OCI-LY1 (cell line): ENCODE data around the gene SUCO.

Source experiments
- H2AFZ ChIP-seq: fragments of 200-600 bp; sonication (generic), shearing (Covaris generic); 2 replicates; pipeline ENCODE4 v1.6.0; 2014; ENCODE audit warnings: antibody characterized with exemption, mild to moderate bottlenecking, low read length
- H3F3A ChIP-seq: fragments of 200-600 bp; sonication (generic), shearing (Covaris generic); 2 replicates; pipeline ENCODE4 v1.6.0; 2014; ENCODE audit warnings: mild to moderate bottlenecking, antibody characterized with exemption, low read length, moderate library complexity; ENCODE audit not compliant: insufficient read depth
- H3K27ac ChIP-seq: fragments of 200-600 bp; sonication (generic); 2 replicates; pipeline ENCODE4 v1.5.1; 2014; ENCODE audit warnings: low read length, mixed run types, mild to moderate bottlenecking, low read depth; ENCODE audit not compliant: poor library complexity, severe bottlenecking
- H3K27me3 ChIP-seq: fragments of 200-600 bp; sonication (generic); 2 replicates; pipeline ENCODE4 v1.6.0; 2014; ENCODE audit warnings: antibody characterized with exemption, mild to moderate bottlenecking, low read length, moderate library complexity; ENCODE audit not compliant: insufficient read depth
- H3K36me3 ChIP-seq: fragments of 200-600 bp; sonication (generic); 2 replicates; pipeline ENCODE4 v1.6.1; 2014; ENCODE audit warnings: mild to moderate bottlenecking, antibody characterized with exemption, low read length, moderate library complexity, mixed read lengths; ENCODE audit not compliant: insufficient read depth
- H3K4me1 ChIP-seq: fragments of 200-600 bp; sonication (generic); 2 replicates; pipeline ENCODE4 v1.5.1; 2014; ENCODE audit warnings: mild to moderate bottlenecking, low read length, moderate library complexity; ENCODE audit not compliant: insufficient read depth, severe bottlenecking
- H3K4me2 ChIP-seq: fragments of 200-600 bp; sonication (generic), shearing (Covaris generic); 2 replicates; pipeline ENCODE4 v1.6.1; 2014; ENCODE audit warnings: low read length
- H3K4me3 ChIP-seq: fragments of 200-600 bp; sonication (generic); 2 replicates; pipeline ENCODE4 v1.5.1; 2014; ENCODE audit warnings: low read length, low read depth, mild to moderate bottlenecking, mixed read lengths; ENCODE audit not compliant: poor library complexity, severe bottlenecking
- H3K79me2 ChIP-seq: fragments of 200-600 bp; shearing (Covaris generic); 2 replicates; pipeline ENCODE4 v1.6.1; 2016; ENCODE audit warnings: mixed run types, low read length, mixed read lengths; ENCODE audit not compliant: insufficient read depth
- H3K9ac ChIP-seq: fragments of 200-600 bp; sonication (generic), shearing (Covaris generic); 2 replicates; pipeline ENCODE4 v1.6.1; 2014; ENCODE audit warnings: mild to moderate bottlenecking, low read length, mixed read lengths
- H3K9me2 ChIP-seq: fragments of 200-600 bp; sonication (generic), shearing (Covaris generic); 2 replicates; pipeline ENCODE4 v1.6.1; 2014; ENCODE audit warnings: low read depth, mild to moderate bottlenecking, low read length, mixed read lengths
- H3K9me3 ChIP-seq: fragments of 200-600 bp; shearing (Covaris generic); 2 replicates; pipeline ENCODE4 v1.6.1; 2014; ENCODE audit warnings: low read length, mixed read lengths
- H4K20me1 ChIP-seq: fragments of 200-600 bp; sonication (generic), shearing (Covaris generic); 2 replicates; pipeline ENCODE4 v1.6.0; 2016; ENCODE audit warnings: mild to moderate bottlenecking, low read length; ENCODE audit not compliant: insufficient read depth
- EZH2 ChIP-seq: fragments of 200-600 bp; sonication (generic), shearing (Covaris generic); IDR thresholded peaks from 2 replicates; pipeline ENCODE4 v1.8.0; 2017; ENCODE audit warnings: borderline replicate concordance, mixed run types, mild to moderate bottlenecking, antibody characterized with exemption, low read length, moderate library complexity, mixed read lengths
- TF ChIP-seq, protein P1 (sequence below): fragments of 200-600 bp; sonication (generic), shearing (Covaris generic); IDR thresholded peaks from 2 replicates; pipeline ENCODE4 v1.5.1; 2017; ENCODE audit warnings: mild to moderate bottlenecking, antibody characterized with exemption, low read length, moderate library complexity, mixed read lengths

SUCO gene

DNA sequence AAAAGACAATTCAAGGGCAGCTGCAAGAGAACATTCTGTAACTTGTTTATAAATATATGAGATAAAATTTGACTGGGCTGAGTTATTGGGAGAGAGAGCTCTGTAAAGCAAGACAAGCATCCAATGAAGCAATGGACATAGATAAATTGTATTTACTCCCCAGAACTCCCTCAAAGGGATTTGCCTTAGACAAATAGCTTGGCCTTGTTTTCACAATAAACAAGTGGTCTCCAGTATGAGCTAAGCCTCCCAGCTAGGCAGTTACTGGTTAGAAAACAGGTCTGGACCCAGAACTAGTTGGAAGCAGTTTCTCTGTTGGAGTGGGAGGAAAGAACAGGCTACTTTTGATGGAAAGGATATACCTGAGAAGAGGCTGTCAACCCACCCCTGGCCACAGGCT is 25.2 kb upstream of the SUCO start:
- H3K79me2 ChIP-seq = no peaks in the 10 kb centered on the region

DNA sequence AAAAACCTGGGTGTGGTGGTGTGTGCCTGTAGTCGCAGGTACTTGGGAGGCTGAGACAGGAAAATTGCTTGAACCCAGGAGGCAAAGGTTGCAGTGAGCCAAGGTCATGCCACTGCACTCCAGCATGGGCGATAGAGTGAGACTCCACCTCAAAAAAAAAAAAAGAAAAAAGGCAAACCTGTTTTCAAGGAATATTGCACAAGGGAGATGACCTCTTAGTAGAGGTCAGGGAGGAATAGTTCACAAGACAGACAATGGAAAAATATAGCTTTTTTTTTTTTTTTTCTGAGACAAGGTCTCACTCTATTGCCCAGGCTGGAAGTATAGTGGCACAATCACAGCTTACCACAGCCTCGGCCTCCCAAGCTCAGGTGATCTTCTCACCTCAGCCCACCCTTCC is 22.5 kb upstream of the SUCO start:
- Histone ChIP-seq H3K9me3 (no peaks in the 10 kb centered on the region), H3K27ac (no peak overlapping the region), H3K9me2 (no peaks in the 10 kb centered on the region), H4K20me1 (no peaks in the 10 kb centered on the region), H3K4me3 (no peak overlapping the region), H3K27me3 (0 out of 2 replicates have a peak, but pooled peaks cover 5% of the 10 kb centered on the region), H3F3A (no peaks in the 10 kb centered on the region), H3K79me2 (no peaks in the 10 kb centered on the region), H3K4me2 (no peak overlapping the region), H3K4me1 (no peaks in the 10 kb centered on the region), H3K36me3 (no peaks in the 10 kb centered on the region), H2AFZ (no peak overlapping the region), H3K9ac (no peak overlapping the region)
- TF ChIP-seq EZH2 = no peak
- TF ChIP-seq, protein P1, sequence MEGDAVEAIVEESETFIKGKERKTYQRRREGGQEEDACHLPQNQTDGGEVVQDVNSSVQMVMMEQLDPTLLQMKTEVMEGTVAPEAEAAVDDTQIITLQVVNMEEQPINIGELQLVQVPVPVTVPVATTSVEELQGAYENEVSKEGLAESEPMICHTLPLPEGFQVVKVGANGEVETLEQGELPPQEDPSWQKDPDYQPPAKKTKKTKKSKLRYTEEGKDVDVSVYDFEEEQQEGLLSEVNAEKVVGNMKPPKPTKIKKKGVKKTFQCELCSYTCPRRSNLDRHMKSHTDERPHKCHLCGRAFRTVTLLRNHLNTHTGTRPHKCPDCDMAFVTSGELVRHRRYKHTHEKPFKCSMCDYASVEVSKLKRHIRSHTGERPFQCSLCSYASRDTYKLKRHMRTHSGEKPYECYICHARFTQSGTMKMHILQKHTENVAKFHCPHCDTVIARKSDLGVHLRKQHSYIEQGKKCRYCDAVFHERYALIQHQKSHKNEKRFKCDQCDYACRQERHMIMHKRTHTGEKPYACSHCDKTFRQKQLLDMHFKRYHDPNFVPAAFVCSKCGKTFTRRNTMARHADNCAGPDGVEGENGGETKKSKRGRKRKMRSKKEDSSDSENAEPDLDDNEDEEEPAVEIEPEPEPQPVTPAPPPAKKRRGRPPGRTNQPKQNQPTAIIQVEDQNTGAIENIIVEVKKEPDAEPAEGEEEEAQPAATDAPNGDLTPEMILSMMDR = no peak

More for the DNA sequence above, 25.2 kb upstream of the SUCO start:
- Histone ChIP-seq H3K36me3 (no peaks in the 10 kb centered on the region), H3K9me3 (no peaks in the 10 kb centered on the region), H3K27ac (no peak overlapping the region), H3K4me3 (no peak overlapping the region), H3K27me3 (0 out of 2 replicates have a peak, but pooled peaks cover 5% of the 10 kb centered on the region), H3F3A (no peaks in the 10 kb centered on the region), H4K20me1 (no peaks in the 10 kb centered on the region), H3K9me2 (no peaks in the 10 kb centered on the region), H3K4me1 (no peaks in the 10 kb centered on the region), H3K9ac (no peak overlapping the region), H3K4me2 (no peak overlapping the region), H2AFZ (no peak overlapping the region)
- TF ChIP-seq, protein P1 = no peak
- TF ChIP-seq EZH2 = no peak

DNA sequence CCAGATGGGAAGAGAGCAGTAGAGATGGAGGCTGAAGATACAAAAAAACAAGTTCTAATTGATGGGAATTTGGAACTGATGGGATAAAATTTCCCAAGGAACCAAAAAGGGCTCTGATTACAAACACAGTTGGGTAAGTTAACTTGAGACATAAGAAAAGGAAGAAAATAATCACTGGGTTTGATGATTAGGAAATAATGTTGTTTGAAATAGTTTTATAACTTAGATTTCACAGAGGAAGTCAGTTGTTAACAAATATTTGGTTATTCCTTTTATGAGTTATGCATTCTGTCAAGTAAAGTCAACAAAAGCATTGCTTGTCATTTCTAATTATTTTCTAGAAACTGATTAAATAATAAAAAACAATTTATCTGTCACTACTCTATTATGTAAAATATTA is 20.4 kb upstream of the SUCO start:
- H3F3A ChIP-seq = no peaks in the 10 kb centered on the region
- no peaks in the 10 kb centered on the region for H3K4me1 ChIP-seq
- H3K9me2 ChIP-seq = no peaks in the 10 kb centered on the region
- H3K27me3 ChIP-seq = no peaks in the 10 kb centered on the region
- no peaks in the 10 kb centered on the region for H3K36me3 ChIP-seq
- H3K9me3 ChIP-seq = no peaks in the 10 kb centered on the region
- no peak overlapping the region for H3K9ac ChIP-seq
- TF ChIP-seq, protein P1 = no peak
- H4K20me1 ChIP-seq = no peaks in the 10 kb centered on the region
- H3K4me3 ChIP-seq = no peak overlapping the region
- H3K4me2 ChIP-seq = no peak overlapping the region
- H3K27ac ChIP-seq = no peak overlapping the region
- no peaks in the 10 kb centered on the region for H3K79me2 ChIP-seq
- H2AFZ ChIP-seq = no peak overlapping the region
